Germinal center (tissue), 1 donor: ENCODE results near the gene MOB2.

Source experiments
- DNase-seq: peaks from one replicate; pipeline ENCODE4 v3.0.0; 2012; ENCODE audit warnings: mixed read lengths, low spot score

Gene MOB2

GRCh38 chr11:1456176-1456575 lies 30.4 kb downstream of the MOB2 start:
- no peak for DNase-seq

- DNase-seq: no peak
Measured at GRCh38 chr11:1455763-1456060, 30.9 kb downstream of the MOB2 start.

GRCh38 chr11:1455032-1455762 lies 31.4 kb downstream of the MOB2 start:
- no peak for DNase-seq

GRCh38 chr11:1454576-1454975 lies 32.0 kb downstream of the MOB2 start:
- DNase-seq: no peak

- DNase-seq: peak; percentile 82
Measured at GRCh38 chr11:1453611-1454034, 33.0 kb downstream of the MOB2 start.

- no peak for DNase-seq
Measured at GRCh38 chr11:1452744-1453143, 33.8 kb downstream of the MOB2 start.

- DNase-seq: no peak
Measured at GRCh38 chr11:1451781-1452470, 34.7 kb downstream of the MOB2 start.

- no peak for DNase-seq
Measured at GRCh38 chr11:1450949-1451710, 35.4 kb downstream of the MOB2 start.

- DNase-seq: no peak
Measured at GRCh38 chr11:1450344-1450875, 36.2 kb downstream of the MOB2 start.

- no peak for DNase-seq
Measured at GRCh38 chr11:1449490-1450243, 36.9 kb downstream of the MOB2 start.

- DNase-seq: no peak
Measured at GRCh38 chr11:1448882-1449281, 37.7 kb downstream of the MOB2 start.

GRCh38 chr11:1447845-1448825 lies 38.4 kb downstream of the MOB2 start:
- DNase-seq: no peak

- no peak for DNase-seq
Measured at GRCh38 chr11:1446623-1447022, 40.0 kb downstream of the MOB2 start.

GRCh38 chr11:1445741-1446445 lies 40.7 kb downstream of the MOB2 start:
- no peak for DNase-seq

GRCh38 chr11:1444823-1445422 lies 41.7 kb downstream of the MOB2 start:
- DNase-seq: no peak

- no peak for DNase-seq
Measured at GRCh38 chr11:1444321-1444720, 42.3 kb downstream of the MOB2 start.

GRCh38 chr11:1443737-1444136 lies 42.8 kb downstream of the MOB2 start:
- no peak for DNase-seq

- no peak for DNase-seq
Measured at GRCh38 chr11:1442807-1443366, 43.7 kb downstream of the MOB2 start.

- no peak for DNase-seq
Measured at GRCh38 chr11:1442163-1442562, 44.4 kb downstream of the MOB2 start.

- no peak for DNase-seq
Measured at GRCh38 chr11:1440496-1440895, 46.1 kb downstream of the MOB2 start.
